PC-9 (cell line): Measurements from ENCODE around the gene OSBPL7. TPM values are rescaled to one million over a fixed set of nuclear protein-coding genes. Genes with fewer than 3 reads are reported as not detected.

Source experiments
- BruUV-seq: library from RNA; stranded (reverse); fragments of 400-500 nt; replicated peaks from 2 replicates; lab custom pipeline; 2021; lab: Mats Ljungman, UMichigan
- CTCF ChIA-PET: fragments of 300-600 bp; sonication (Branson Sonifier 250); formaldehyde crosslinking; loops from one replicate; lab custom pipeline; 2022; ENCODE audit warnings: antibody characterized with exemption; lab: Charles Lee
- POLR2A ChIA-PET: fragments of 300-600 bp; sonication (Branson Sonifier 250); formaldehyde crosslinking; loops from one replicate; lab custom pipeline; 2022; ENCODE audit warnings: antibody characterized with exemption; ENCODE audit not compliant: unreplicated experiment; lab: Charles Lee
- DNase-seq, 2 experiments: peaks; one replicate each; pipeline versions ENCODE4 v3.0.0 to v3.0.0-alpha.2; 2015 to 2022; ENCODE audit warnings: mixed read lengths in 1 of 2
- H2AFZ ChIP-seq: fragments of 200-600 bp; sonication (generic); 2 replicates; pipeline ENCODE4 v1.8.1; 2017; ENCODE audit warnings: antibody characterized with exemption
- H3F3A ChIP-seq: fragments of 200-600 bp; sonication (generic); 2 replicates; pipeline ENCODE4 v1.8.1; 2017; ENCODE audit warnings: antibody characterized with exemption, mild to moderate bottlenecking, low read depth; ENCODE audit not compliant: insufficient read depth
- H3K27ac ChIP-seq: fragments of 200-600 bp; sonication (generic); 2 replicates; pipeline ENCODE4 v1.6.1; 2016; ENCODE audit warnings: mixed run types
- H3K27me3 ChIP-seq: fragments of 200-600 bp; sonication (generic); 2 replicates; pipeline ENCODE4 v1.6.1; 2016; ENCODE audit warnings: low read depth, mixed run types; ENCODE audit not compliant: insufficient read depth
- H3K36me3 ChIP-seq: fragments of 200-600 bp; sonication (generic); 2 replicates; pipeline ENCODE4 v1.6.1; 2016; ENCODE audit warnings: low read depth, mixed run types
- H3K4me1 ChIP-seq: fragments of 200-600 bp; sonication (generic); replicated peaks from 2 replicates; pipeline ENCODE4 v1.6.1; 2016; ENCODE audit warnings: mixed run types; ENCODE audit not compliant: insufficient read depth
- H3K4me2 ChIP-seq: fragments of 200-600 bp; sonication (generic); 2 replicates; pipeline ENCODE4 v1.6.1; 2017; ENCODE audit warnings: mixed run types
- H3K4me3 ChIP-seq: fragments of 200-600 bp; sonication (generic); 2 replicates; pipeline ENCODE4 v1.6.1; 2016; ENCODE audit warnings: mixed run types
- H3K79me2 ChIP-seq: fragments of 200-600 bp; sonication (generic); 2 replicates; pipeline ENCODE4 v1.6.1; 2017; ENCODE audit warnings: low read depth, mixed run types
- H3K9me2 ChIP-seq: fragments of 200-600 bp; sonication (generic); 2 replicates; pipeline ENCODE4 v1.8.1; 2017; ENCODE audit warnings: mild to moderate bottlenecking; ENCODE audit not compliant: insufficient read depth
- H3K9me3 ChIP-seq: fragments of 200-600 bp; sonication (generic); 2 replicates; pipeline ENCODE4 v1.8.1; 2016; ENCODE audit warnings: low read depth; ENCODE audit not compliant: insufficient read depth
- H4K20me1 ChIP-seq: fragments of 200-600 bp; sonication (generic); 2 replicates; pipeline ENCODE4 v1.8.1; 2017; ENCODE audit not compliant: insufficient read depth
- EZH2 ChIP-seq: fragments of 200-600 bp; sonication (generic); IDR thresholded peaks from 2 replicates; pipeline ENCODE4 v1.8.0; 2017; ENCODE audit warnings: antibody characterized with exemption, low read depth
- intact Hi-C: fragments of 100-400 bp; cut with micrococcal nuclease; formaldehyde crosslinking; loops from one replicate; pipeline ENCODE4 v1.10.0; 2022; ENCODE audit not compliant: unreplicated experiment
- total RNA-seq: library from RNA; stranded (reverse); gene quantifications from 2 replicates; pipeline ENCODE4 v1.2.3, GENCODE V29; 2021
- TF ChIP-seq, protein P1 (sequence below): fragments of 200-600 bp; sonication (generic); conservative IDR thresholded peaks from 2 replicates; pipeline ENCODE4 v1.6.1; 2017; ENCODE audit warnings: mixed run types, antibody characterized with exemption, mild to moderate bottlenecking, moderate library complexity

The OSBPL7 gene
- total RNA-seq, 1 experiment from 2014 or later: 32.2 TPM

DNA sequence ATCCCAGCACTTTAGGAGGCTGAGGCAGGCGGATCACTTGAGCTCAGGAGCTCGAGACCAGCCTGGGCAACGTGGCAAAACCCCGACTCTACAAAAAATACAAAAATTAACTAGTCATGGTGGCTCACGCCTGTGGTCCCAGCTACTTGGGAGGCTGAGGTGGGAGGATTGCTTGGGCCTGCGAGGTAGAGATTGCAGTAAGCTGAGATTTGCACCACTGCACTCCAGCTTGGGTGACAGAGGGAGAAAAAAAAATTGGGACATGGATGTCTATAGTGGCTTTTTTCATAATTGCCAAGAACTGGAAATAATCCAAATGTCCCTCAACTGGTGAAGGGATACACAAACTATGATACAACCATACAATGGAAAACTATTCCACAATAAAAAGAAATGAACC is 28.6 kb downstream of the OSBPL7 start:
- Histone ChIP-seq H3K36me3 (no peaks in the 10 kb centered on the region), H3K4me3 (no peak overlapping the region), H3K9me2 (no peaks in the 10 kb centered on the region), H3K4me1 (no peaks in the 10 kb centered on the region), H3K4me2 (no peak overlapping the region), H3K27ac (no peak overlapping the region), H3K79me2 (no peaks in the 10 kb centered on the region), H2AFZ (no peak overlapping the region), H3K27me3 (peaks cover 92% of the 10 kb centered on the region), H3K9me3 (no peaks in the 10 kb centered on the region), H3F3A (no peaks in the 10 kb centered on the region), H4K20me1 (no peaks in the 10 kb centered on the region; the same call in 1 of the 2 replicates)
- ChIA-PET POLR2A (no interaction called here), CTCF (no interaction called here)
- no TSS peak for BruUV-seq
- no peak for DNase-seq
- TF ChIP-seq, protein P1, sequence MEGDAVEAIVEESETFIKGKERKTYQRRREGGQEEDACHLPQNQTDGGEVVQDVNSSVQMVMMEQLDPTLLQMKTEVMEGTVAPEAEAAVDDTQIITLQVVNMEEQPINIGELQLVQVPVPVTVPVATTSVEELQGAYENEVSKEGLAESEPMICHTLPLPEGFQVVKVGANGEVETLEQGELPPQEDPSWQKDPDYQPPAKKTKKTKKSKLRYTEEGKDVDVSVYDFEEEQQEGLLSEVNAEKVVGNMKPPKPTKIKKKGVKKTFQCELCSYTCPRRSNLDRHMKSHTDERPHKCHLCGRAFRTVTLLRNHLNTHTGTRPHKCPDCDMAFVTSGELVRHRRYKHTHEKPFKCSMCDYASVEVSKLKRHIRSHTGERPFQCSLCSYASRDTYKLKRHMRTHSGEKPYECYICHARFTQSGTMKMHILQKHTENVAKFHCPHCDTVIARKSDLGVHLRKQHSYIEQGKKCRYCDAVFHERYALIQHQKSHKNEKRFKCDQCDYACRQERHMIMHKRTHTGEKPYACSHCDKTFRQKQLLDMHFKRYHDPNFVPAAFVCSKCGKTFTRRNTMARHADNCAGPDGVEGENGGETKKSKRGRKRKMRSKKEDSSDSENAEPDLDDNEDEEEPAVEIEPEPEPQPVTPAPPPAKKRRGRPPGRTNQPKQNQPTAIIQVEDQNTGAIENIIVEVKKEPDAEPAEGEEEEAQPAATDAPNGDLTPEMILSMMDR: no peak
- TF ChIP-seq EZH2: no peak
- intact Hi-C loops: no loop called here

DNA sequence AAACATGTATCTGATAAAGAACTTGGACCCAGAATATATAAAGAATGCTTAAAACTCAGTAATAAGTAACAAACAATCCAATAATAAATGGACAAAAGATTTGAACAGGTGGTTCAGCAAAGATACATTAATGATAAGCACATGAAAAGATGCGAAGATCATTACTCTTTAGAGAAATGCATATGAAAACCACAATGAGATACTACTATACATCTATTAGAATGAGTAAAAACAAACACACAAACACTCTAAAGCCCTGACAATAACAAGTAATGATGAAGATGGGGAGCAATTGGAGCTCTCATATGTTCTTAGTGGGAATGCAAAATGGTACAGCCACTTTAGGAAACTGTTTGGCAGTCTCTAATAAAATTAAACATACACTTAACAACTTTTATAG is 29.1 kb downstream of the OSBPL7 start:
- H3K36me3 ChIP-seq: no peaks in the 10 kb centered on the region
- H3K4me2 ChIP-seq: no peak overlapping the region
- no peaks in the 10 kb centered on the region; the same call in 1 of the 2 replicates for H4K20me1 ChIP-seq
- H3K4me3 ChIP-seq: no peak overlapping the region
- no peak overlapping the region for H3K27ac ChIP-seq
- H2AFZ ChIP-seq: no peak overlapping the region
- DNase-seq: no peak
- POLR2A ChIA-PET: no interaction called here
- peaks cover 95% of the 10 kb centered on the region for H3K27me3 ChIP-seq
- H3K9me2 ChIP-seq: no peaks in the 10 kb centered on the region
- no peaks in the 10 kb centered on the region for H3K9me3 ChIP-seq
- H3K79me2 ChIP-seq: no peaks in the 10 kb centered on the region
- CTCF ChIA-PET: no interaction called here
- intact Hi-C loops: no loop called here
- no TSS peak for BruUV-seq
- TF ChIP-seq, protein P1: no peak
- TF ChIP-seq EZH2: no peak
- no peaks in the 10 kb centered on the region for H3K4me1 ChIP-seq
- no peaks in the 10 kb centered on the region for H3F3A ChIP-seq

DNA sequence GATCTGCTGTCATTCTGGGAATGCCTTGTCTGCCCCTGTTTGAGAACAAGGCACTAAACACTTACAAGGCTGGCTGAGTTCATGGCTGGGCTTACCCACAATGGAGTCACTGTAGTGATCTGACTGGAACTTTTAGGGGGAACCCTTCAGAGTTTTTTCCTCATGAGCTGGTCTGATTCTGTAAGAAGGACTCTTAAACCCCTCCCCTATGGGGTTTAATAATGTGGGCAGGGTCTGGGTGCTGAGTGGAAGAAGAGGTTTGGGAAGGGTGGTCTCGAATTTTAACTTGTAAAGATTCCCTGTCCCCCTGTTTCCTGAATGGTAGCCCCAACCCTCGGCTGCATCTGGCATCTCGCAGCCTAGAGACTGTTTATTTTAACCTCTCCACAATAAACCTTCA is 30.6 kb downstream of the OSBPL7 start:
- Histone ChIP-seq H2AFZ (no peak overlapping the region), H3K9me2 (peaks cover 3% of the 10 kb centered on the region), H3F3A (no peaks in the 10 kb centered on the region), H3K4me2 (no peak overlapping the region), H4K20me1 (no peaks in the 10 kb centered on the region; the same call in 1 of the 2 replicates), H3K27me3 (peaks cover 96% of the 10 kb centered on the region), H3K27ac (no peak overlapping the region), H3K36me3 (no peaks in the 10 kb centered on the region), H3K4me1 (no peaks in the 10 kb centered on the region), H3K9me3 (no peaks in the 10 kb centered on the region), H3K4me3 (no peak overlapping the region), H3K79me2 (no peaks in the 10 kb centered on the region)
- CTCF ChIA-PET: no interaction called here
- TF ChIP-seq EZH2: no peak
- TF ChIP-seq, protein P1: no peak
- no peak for DNase-seq
- BruUV-seq: no TSS peak
- POLR2A ChIA-PET: no interaction called here
- intact Hi-C loops: no loop called here
